SW 1271 (cell line): ENCODE data around the gene MAN2B2.
"Not testable (repeated sequence)": the region's sequence is repeated elsewhere in the genome, so short reads cannot be mapped to it uniquely, and the experiment has no call there.

Experiments used
- DNase-seq, 2 experiments: peaks; one replicate each; lab custom pipeline; 2025; lab: John Stamatoyannopoulos, UW

Gene MAN2B2

DNA sequence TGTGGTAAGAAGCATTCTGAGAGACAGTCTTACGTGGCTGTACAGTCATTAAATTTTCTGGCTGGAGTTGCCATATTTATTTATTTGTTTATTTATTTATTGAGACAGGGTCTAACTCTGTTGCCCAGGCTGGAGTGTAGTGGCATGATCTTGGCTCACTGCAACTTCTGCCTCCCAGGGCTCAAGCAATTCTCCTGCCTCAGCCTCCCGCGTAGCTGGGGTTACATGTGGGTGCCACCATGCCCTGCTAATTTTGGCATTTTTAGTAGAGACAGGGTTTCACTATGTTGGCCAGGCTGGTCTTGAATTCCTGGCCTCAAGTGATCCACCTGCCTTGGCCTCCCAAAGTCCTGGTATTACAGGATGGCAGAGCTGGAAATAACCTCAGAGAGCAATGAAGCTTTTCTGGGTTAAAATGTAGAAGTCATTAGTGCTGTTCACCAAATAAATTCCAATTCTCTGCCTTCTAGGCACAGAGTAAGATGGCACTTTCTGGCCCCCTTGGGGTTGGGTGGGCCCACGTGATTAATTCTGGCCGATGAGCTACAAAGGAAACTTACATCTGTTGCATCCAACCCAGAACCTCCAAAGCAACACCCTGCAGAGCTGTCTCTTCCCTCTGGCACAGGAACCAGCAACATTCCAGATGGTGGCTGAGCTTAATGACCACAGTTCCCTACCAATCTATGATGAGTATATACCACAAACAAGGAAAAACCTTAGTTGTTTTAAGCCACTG lies 70.0 kb downstream of the MAN2B2 start:
- DNase-seq = no peak

DNA sequence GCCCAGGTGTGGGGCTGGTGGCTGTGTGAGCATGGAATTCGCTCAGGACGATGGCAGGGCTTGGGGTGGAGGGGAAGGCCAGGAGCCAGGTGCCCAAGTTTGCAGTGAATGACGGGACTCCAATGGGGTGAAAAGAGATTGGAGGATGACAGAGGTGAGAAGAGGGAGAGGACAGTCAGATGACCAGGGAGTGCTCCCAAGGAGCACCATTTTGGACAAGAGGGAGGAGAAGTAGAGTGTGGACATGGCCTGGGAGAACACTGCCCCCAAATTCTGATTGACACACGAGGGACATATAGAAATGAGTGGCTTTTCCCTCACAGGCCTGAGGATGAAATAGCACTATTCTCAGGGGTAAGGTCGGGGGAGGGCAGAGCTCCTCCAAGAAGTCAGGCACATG lies 72.2 kb downstream of the MAN2B2 start:
- no peak for DNase-seq

DNA sequence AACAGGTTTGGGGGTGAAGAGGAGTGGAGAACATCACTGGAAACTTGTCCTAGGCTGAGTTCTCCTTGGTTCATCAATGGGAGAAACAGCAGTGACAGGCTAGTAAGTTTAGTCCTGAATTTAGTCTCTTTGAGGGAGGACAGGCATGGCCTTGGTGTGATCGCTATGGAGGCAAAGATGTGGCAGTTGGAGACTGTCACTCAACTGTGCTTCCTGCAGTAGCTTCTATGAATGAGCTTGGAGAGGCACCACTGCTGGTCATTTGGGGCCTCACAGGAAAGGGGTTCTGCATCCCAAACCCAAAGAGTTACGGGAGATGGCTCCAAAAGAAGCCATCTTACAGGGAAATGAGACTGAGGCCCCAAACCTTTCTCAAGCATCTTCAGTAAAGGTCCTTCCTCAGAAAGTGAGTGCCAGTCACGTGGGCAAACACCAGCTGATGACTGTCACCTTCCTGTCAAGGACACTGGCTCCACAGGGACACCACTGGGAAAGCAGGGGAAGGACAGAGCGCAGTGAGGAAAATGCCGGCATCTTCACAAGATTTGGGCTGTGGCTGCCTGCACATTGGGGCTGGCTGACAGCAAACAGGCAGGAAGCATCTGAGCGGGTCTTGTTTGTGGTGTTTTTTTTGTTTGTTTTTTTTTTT lies 72.7 kb downstream of the MAN2B2 start:
- no peak for DNase-seq

- DNase-seq = no peak
These were observed 74.2 kb downstream of the MAN2B2 start for GRCh38 chr4:6649216-6649615.

DNA sequence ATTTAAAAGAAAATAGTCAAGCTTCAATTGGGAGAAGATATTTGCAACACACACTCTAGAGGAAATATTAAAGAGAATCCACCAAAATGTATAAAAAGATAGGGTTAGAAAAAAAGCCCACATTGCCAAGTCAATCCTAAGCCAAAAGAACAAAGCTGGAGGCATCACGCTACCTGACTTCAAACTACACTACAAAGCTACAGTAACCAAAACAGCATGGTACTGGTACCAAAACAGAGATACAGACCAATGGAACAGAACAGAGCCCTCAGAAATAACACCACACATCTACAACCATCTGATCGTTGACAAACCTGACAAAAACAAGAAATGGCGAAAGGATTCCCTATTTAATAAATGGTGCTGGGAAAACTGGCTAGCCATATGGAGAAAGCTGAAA lies 79.2 kb downstream of the MAN2B2 start:
- DNase-seq = not testable (repeated sequence)

DNA sequence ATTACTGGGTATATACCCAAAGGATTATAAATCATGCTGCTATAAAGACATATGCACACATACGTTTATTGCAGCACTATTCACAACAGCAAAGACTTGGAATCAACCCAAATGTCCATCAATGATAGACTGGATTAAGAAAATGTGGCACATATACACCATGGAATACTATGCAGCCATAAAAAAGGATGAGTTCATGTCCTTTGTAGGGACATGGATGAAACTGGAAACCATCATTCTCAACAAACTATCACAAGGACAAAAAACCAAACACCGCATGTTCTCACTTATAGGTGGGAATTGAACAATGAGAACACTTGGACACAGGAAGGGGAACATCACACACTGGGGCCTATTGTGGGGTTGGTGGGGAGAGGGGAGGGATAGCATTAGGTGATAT lies 80.3 kb downstream of the MAN2B2 start:
- not testable (repeated sequence) for DNase-seq

DNA sequence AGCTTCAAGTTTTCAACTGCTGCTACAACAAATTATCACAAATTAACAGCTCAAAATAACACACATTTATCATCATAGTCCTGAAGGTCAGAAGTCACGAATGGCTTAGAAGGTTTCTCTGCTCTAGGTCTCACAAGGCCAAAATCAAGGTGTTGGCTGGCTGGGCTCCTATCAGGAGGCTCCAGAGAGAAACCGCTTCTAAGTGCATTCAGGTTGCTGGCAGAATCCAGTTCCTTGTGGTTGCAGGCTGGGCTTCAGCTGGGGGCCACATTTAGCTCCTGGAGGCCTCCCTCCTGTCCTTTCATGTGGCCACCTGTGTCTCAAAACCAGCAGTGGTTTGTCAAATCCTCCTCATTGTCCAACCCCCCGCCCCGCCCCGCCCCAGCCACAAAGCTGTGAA lies 80.9 kb downstream of the MAN2B2 start:
- no peak for DNase-seq

- DNase-seq = no peak
These were observed 82.5 kb downstream of the MAN2B2 start for GRCh38 chr4:6657242-6658208.

GRCh38 chr4:6658209-6658595 lies 83.2 kb downstream of the MAN2B2 start:
- no peak for DNase-seq

DNA sequence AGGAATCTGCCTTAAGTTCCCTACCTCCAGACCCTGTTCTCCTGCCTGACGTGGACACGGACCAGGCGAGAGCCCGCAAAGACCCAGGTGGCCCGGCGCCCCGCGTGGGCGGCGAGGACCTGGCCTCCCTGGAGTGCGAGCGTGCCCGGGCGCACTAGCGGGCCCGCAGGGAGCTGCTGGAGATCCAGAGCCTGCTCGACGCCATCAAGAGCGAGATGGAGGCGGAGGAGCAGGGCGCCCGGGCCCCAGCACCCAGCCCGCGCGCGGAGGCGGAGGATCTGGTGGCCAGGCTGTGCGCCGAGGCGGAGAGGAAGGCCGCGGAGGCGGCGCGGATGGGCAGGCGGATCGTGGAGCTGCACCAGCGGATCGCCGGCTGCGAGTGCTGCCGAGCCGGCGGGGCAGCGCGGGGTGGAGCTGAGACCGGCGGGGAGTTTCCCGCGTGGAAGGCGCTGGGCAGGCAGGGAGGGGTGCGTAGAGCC lies 83.6 kb downstream of the MAN2B2 start:
- no peak for DNase-seq

- no peak for DNase-seq
These were observed 84.9 kb downstream of the MAN2B2 start for GRCh38 chr4:6659897-6660296.

DNA sequence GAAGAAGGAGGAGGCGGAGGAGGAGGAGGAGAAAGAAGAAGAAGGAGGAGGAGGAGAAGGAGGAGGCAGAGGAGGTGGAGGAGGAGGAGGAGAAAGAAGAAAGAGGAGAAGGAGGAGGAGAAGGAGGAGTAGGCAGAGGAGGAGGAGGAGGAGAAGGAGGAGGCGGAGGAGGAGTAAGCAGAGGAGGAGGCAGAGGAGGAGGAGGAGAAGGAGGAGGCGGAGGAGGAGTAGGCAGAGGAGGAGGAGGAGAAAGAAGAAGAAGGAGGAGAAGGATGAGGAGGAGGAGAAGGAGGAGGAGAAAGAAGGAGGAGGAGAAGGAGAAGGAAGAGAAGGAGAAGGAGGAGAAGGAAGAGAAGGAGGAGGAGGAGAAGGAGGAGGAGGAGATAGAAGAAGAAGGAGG lies 85.4 kb downstream of the MAN2B2 start:
- DNase-seq = no peak

GRCh38 chr4:6662591-6662990 lies 87.6 kb downstream of the MAN2B2 start:
- no peak for DNase-seq

GRCh38 chr4:6663596-6664393 lies 88.8 kb downstream of the MAN2B2 start:
- no peak for DNase-seq

DNA sequence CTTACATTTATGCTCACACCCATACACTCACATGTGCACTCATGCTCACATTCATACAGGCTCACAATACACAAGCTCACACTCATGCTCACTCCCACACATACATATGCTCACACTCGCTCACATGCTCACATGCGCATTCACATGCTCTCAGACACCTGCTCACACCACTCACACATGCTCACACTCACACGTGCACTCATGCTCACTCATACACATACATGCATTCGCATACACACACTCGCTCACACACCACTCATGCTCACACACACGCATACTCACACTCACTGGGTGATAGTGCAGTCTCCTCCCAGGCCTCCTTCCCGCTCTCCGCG lies 90.3 kb downstream of the MAN2B2 start:
- DNase-seq = no peak

- DNase-seq = no peak
These were observed 93.4 kb downstream of the MAN2B2 start for GRCh38 chr4:6668391-6668790.

- DNase-seq = no peak
These were observed 96.7 kb downstream of the MAN2B2 start for GRCh38 chr4:6671648-6672047.

DNA sequence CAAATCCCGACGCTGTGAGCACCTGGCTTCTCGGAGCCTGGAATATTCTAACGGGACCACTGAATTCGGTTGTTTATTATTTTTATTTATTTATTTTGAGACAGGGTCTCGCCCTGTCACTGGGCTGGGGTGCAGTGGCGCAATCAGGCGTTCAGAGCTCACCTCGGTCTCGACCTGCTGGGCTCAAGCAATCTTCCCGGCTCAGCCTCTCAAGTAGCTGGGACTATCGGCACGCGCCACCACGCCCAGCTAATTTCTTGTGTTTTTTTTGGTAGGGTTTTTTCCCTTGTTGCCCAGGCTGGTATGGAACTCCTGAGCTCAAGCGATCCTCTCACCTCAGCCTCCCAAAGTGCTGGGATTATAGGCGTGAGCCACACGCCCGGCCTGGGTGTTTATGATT lies 97.1 kb downstream of the MAN2B2 start:
- DNase-seq = no peak

GRCh38 chr4:6672541-6673190 lies 97.7 kb downstream of the MAN2B2 start:
- DNase-seq = not testable (repeated sequence)
